GM10248 (cell line): Measurements from ENCODE around the gene TAS1R2.

Experiments
- CTCF ChIA-PET: fragments of 300-600 bp; sonication (Branson Sonifier 250); formaldehyde crosslinking; extraction: SDS; loops from one replicate; lab custom pipeline; 2021; ENCODE audit warnings: antibody characterized with exemption; lab: Yijun Ruan, JAX
- POLR2A ChIA-PET: fragments of 350-650 bp; sonication (Branson Sonifier 250); formaldehyde crosslinking; extraction: SDS; loops from one replicate; lab custom pipeline; 2020; ENCODE audit warnings: antibody characterized with exemption; lab: Yijun Ruan, JAX
- DNase-seq: peaks from one replicate; pipeline ENCODE4 v3.0.0; 2012; ENCODE audit errors: extremely low spot score
- CTCF ChIP-seq: IDR thresholded peaks from 2 replicates; pipeline ENCODE4 v1.5.1; 2012; ENCODE audit warnings: mild to moderate bottlenecking, low read depth; ENCODE audit errors: extremely low read depth, missing control alignments, control extremely low read depth

The TAS1R2 gene

GRCh38 chr1:18901952-18902522 is 42.6 kb upstream of the TAS1R2 start:
- ChIA-PET POLR2A (interaction anchor here (1.4 kb wide), 1 partner anchor 54 kb away, joined by 3 read pairs; the partner anchor contains the start of gene IFFO2), CTCF (interaction anchor here (1.1 to 5.6 kb wide), 8 partner anchors 11 to 340 kb away, joined by 3 to 47 read pairs (median 4); partner anchors contain the start of gene IFFO2)
- TF ChIP-seq CTCF = no peak
- no peak for DNase-seq

DNA sequence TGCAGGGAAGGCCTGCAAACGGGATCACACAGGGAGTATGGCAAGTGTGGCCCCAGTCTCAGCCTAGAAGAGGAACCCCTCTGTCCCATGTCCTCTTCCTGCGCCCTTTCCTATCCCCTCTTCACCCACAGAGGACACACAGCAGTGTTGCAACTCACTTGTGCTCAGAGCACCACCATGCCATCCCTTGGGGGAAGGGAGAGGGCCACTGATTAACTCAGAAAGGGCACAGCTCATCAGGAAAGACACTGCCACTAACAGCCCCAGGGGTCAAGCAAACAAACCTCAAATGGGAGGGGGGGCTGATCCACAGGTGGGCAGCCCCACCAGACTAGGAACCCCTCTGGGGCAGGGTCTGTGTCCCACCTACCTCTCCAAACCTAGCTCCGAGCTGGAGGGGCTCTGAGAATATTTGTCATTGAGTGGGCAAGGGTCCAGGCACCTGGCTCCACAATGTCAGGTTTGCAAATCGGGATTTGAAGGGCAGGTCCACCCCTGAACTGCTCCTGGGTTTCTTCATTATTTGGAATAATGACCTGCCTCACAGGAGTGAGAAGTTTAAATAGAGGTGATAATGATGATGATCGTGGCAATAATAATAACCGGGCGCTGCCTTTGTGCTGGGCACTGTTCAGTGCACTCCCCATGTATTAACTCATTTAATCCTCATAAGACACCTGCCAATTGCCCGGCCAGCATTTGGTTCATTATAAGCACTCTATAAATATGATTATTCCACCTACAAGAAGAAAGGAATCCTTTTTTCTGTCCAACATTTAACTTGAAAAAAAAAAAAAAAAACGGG is 41.9 kb upstream of the TAS1R2 start:
- POLR2A ChIA-PET = no interaction called here

DNA sequence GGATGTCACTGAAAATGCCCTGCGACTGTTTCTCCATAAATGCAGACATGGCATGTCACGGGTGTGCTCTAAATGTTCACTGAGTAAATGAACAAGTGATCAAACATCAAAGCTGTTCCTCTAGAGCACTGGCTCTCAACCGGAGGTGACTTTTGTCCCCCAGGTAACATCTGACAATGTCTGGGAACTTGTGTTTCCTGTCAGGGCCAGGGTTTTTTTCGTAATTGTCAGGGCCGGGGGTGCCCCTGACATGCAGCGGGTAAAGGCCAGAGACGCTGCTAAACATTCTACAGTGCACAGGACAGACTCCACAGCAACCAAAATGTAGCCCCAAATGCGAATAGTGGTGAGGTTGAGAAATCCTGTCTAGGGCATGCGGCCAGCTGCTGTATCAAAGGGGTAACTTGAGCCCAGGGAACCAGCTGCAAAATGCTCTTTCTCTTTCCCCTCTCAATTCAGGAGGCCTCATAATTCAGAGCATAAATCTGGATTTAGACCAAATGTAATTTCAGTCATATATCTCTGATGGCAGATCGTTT is 40.9 kb upstream of the TAS1R2 start:
- no peak for TF ChIP-seq CTCF
- CTCF ChIA-PET = interaction anchor here (3.2 to 9.0 kb wide), 4 partner anchors 13 to 16 kb away, joined by 18 to 89 read pairs (median 32); no protein-coding TSS in a partner anchor
- no peak for DNase-seq
- POLR2A ChIA-PET = no interaction called here

More for the DNA sequence above, 41.9 kb upstream of the TAS1R2 start:
- no peak for TF ChIP-seq CTCF
- DNase-seq = no peak
- CTCF ChIA-PET = interaction anchor here (3.3 to 5.6 kb wide), 2 partner anchors 12 to 17 kb away, joined by 18 to 47 read pairs; no protein-coding TSS in a partner anchor

- CTCF ChIA-PET = interaction anchor here (3.2 to 9.0 kb wide), 2 partner anchors 13 to 14 kb away, joined by 18 to 89 read pairs; no protein-coding TSS in a partner anchor
- no peak for DNase-seq
- POLR2A ChIA-PET = no interaction called here
- no peak for TF ChIP-seq CTCF
These were observed 40.0 kb upstream of the TAS1R2 start for GRCh38 chr1:18899363-18900049.

GRCh38 chr1:18898567-18898966 is 39.1 kb upstream of the TAS1R2 start:
- ChIA-PET POLR2A (no interaction called here), CTCF (interaction anchor here (1.6 to 9.0 kb wide), 4 partner anchors 8 to 47 kb away, joined by 3 to 89 read pairs (median 18); no protein-coding TSS in a partner anchor)
- TF ChIP-seq CTCF = no peak
- no peak for DNase-seq

- ChIA-PET CTCF (interaction anchor here (1.2 to 9.0 kb wide), 3 partner anchors 10 to 18 kb away, joined by 4 to 89 read pairs (median 19); no protein-coding TSS in a partner anchor), POLR2A (no interaction called here)
- no peak for DNase-seq
- TF ChIP-seq CTCF = no peak
These were observed 35.9 kb upstream of the TAS1R2 start for GRCh38 chr1:18895317-18895716.
